Sigmoid colon (tissue), 4 donors: ENCODE results near the gene ZFAND2B.

Source experiments
- EP300 ChIP-seq, 4 donors: sonication (generic); formaldehyde crosslinking; IDR thresholded peaks; one replicate each; pipeline ENCODE4 v1.6.1; 2017; ENCODE audit warnings: antibody characterized with exemption in 4 of 4
- POLR2A ChIP-seq, 2 donors: fragments of 450-650 bp; IDR thresholded peaks; one replicate each; pipeline ENCODE4 v1.6.1; 2016; ENCODE audit warnings: antibody characterized with exemption in 2 of 2, mild to moderate bottlenecking in 2 of 2, moderate library complexity in 2 of 2
- POLR2AphosphoS5 ChIP-seq, 4 donors: sonication (generic); formaldehyde crosslinking; IDR thresholded peaks; one replicate each; pipeline ENCODE4 v1.6.1; 2017; ENCODE audit warnings: antibody characterized with exemption in 4 of 4
- TF ChIP-seq, protein P1 (sequence below), 4 experiments: fragments of 450-650 bp in 3 of 4; fragments of 200-600 bp in 1 of 4; IDR thresholded peaks; one replicate each; pipeline ENCODE4 v1.5.1; 2016 to 2019; ENCODE audit warnings: antibody characterized with exemption in 4 of 4, mild to moderate bottlenecking in 3 of 4, moderate library complexity in 2 of 4

DNA sequence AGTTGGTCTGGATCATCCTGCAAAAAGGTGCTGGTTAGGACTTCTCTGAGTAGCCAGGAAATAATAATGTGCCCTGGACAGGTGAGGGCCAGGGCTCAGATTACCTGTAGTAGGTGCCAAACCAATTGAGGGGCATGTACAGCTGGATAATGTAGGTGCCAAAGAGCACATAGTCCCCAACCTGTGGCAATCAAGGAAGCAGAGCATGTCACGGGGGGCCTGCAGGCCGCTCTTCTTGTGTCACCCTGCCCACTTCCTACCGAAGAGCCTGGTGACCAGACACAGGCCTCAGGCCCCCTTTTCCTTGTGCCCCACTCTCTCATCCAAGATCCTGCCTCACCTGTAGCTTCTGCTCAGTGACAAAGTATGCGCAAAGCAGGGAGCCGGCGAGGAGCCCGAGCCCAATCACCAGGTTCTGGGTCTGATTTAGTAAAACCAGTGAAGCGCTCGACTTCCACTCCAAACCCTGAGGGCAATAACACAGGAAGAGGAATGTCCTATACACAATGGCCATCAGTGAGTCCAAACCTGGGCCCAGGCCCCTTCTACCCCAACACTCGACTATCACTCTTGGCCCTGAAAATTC lies 7.0 kb downstream of the ZFAND2B start:
- TF ChIP-seq POLR2A (IDR thresholded peaks at IDR 0.05) (no peak), POLR2AphosphoS5 (IDR thresholded peaks at IDR 0.05) (no peak), EP300 (IDR thresholded peaks at IDR 0.05) (no peak)
- TF ChIP-seq, protein P1, sequence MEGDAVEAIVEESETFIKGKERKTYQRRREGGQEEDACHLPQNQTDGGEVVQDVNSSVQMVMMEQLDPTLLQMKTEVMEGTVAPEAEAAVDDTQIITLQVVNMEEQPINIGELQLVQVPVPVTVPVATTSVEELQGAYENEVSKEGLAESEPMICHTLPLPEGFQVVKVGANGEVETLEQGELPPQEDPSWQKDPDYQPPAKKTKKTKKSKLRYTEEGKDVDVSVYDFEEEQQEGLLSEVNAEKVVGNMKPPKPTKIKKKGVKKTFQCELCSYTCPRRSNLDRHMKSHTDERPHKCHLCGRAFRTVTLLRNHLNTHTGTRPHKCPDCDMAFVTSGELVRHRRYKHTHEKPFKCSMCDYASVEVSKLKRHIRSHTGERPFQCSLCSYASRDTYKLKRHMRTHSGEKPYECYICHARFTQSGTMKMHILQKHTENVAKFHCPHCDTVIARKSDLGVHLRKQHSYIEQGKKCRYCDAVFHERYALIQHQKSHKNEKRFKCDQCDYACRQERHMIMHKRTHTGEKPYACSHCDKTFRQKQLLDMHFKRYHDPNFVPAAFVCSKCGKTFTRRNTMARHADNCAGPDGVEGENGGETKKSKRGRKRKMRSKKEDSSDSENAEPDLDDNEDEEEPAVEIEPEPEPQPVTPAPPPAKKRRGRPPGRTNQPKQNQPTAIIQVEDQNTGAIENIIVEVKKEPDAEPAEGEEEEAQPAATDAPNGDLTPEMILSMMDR (IDR thresholded peaks at IDR 0.05), result no peak
